ENCODE measurements around the gene PDLIM7.

PDLIM7 gene

GRCh38 chr5:177495243-177496060 lies 2.0 kb downstream of the PDLIM7 start:
- no peaks in the 10 kb centered on the region for H3K9me3 ChIP-seq (ENCODE audit: control insufficient read depth, low read length)
- H3K36me3 ChIP-seq (ENCODE audit: control insufficient read depth in 1 of 2, insufficient read depth in 2 of 2, low read depth in 1 of 2, low read length in 2 of 2) = peaks cover 40 to 48% of the 10 kb centered on the region in 2 experiments
- H4K91ac ChIP-seq (ENCODE audit: low read length) = peak overlapping the region; percentile 99
- H3K4ac ChIP-seq (ENCODE audit: low read depth in 1 of 2, low read length in 2 of 2) = peak overlapping the region; percentile 94 to 98
- 33% methylated on average over 14 of the region's 14 CpGs for WGBS
- peak overlapping the region; percentile 93 to 96 for H2BK12ac ChIP-seq (ENCODE audit: low read length in 2 of 2)
- H3K9ac ChIP-seq (ENCODE audit: low read length) = peak overlapping the region; percentile 94
- peak overlapping the region; percentile 99 for H2BK5ac ChIP-seq (ENCODE audit: low read depth, low read length, poor library complexity, severe bottlenecking)
- H2BK15ac ChIP-seq (ENCODE audit: low read depth, poor library complexity, severe bottlenecking) = peak overlapping the region; percentile 73
- H3K23ac ChIP-seq (ENCODE audit: low read length in 2 of 2) = no peak overlapping the region
- H3K18ac ChIP-seq (ENCODE audit: low read depth in 1 of 2, low read length in 2 of 2) = peak overlapping the region; percentile 81 to 100
- peak overlapping the region in 1 of 2 experiments; percentile 82 for H3K14ac ChIP-seq (ENCODE audit: low read length in 2 of 2)
- peak overlapping the region; percentile 67 for H4K8ac ChIP-seq (ENCODE audit: low read length)
- H3K4me2 ChIP-seq (ENCODE audit: low read length, poor library complexity, severe bottlenecking) = peak overlapping the region; percentile 76
- H3K79me1 ChIP-seq (replicated peaks; ENCODE audit: low read length, poor library complexity, severe bottlenecking) = peaks cover 7% of the 10 kb centered on the region
- peak; percentile 94 for DNase-seq
- peaks cover 51% of the 10 kb centered on the region for H3K4me1 ChIP-seq (ENCODE audit: control insufficient read depth, insufficient read depth, low read depth, low read length)
- peak overlapping the region; percentile 82 for H2AK5ac ChIP-seq (ENCODE audit: low read length, severe bottlenecking)
- H2BK120ac ChIP-seq (ENCODE audit: low read depth, low read length) = peak overlapping the region; percentile 90
- peak overlapping the region; percentile 99 for H3K27ac ChIP-seq (ENCODE audit: low read length, poor library complexity, severe bottlenecking)
- no peak overlapping the region for H2AFZ ChIP-seq (ENCODE audit: low read depth, low read length)
- H3K4me3 ChIP-seq (ENCODE audit: insufficient read depth in 1 of 2, low read depth in 1 of 2, low read length in 2 of 2) = peak overlapping the region; percentile 69 to 80
- no peaks in the 10 kb centered on the region for H3K27me3 ChIP-seq (ENCODE audit: control insufficient read depth in 1 of 2, insufficient read depth in 1 of 2, low read length in 2 of 2)

DNA sequence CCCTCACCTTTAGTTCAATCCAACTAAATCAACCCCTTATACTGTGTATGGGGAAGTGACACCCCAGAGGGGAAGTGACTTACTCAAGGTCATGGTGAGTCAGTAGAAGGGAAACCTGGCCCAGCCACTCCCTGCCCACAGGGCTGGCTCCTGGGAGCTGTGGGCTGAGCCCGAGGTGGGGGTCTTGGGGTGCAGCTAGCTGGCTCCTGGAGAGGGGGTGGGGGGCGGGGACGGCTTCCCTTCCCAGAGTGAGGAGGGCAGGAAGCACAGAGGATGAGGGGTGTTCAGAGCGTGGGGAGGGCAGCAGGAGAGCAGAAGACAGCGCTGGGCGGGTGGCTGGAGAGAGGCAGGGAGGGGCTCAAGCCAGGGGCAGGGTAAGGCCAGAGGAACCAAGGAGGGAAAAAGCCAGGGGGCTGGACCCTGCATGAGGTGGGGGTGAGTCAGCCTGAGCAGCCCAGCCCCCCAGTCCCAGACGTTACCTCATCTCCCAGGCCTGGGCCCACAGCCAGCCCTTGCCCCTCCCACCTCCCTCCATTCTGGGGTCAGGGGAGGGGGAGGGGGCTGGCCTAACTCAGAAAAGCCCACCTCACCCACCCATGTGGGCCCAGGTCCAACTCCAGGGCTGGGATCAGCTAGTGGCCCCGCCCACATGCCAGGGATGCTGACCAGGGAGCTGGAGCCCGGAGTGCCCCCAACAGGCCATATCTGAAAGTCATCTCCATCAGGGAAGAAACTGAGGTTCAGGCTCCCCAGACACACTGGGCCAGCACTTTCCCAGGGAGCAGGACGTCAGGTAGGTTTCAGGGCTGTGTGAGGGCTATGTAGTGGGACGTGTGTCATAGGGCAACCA lies 2.8 kb downstream of the PDLIM7 start:
- no peak overlapping the region for H3K23ac ChIP-seq (ENCODE audit: low read length in 2 of 2)
- H2BK12ac ChIP-seq (ENCODE audit: low read length in 2 of 2) = peak overlapping the region; percentile 69 to 87
- peaks cover 49 to 57% of the 10 kb centered on the region in 2 experiments for H3K36me3 ChIP-seq (ENCODE audit: control insufficient read depth in 1 of 2, insufficient read depth in 2 of 2, low read depth in 1 of 2, low read length in 2 of 2)
- H2BK15ac ChIP-seq (ENCODE audit: low read depth, poor library complexity, severe bottlenecking) = peak overlapping the region; percentile 73
- H3K27ac ChIP-seq (ENCODE audit: low read length, poor library complexity, severe bottlenecking) = peak overlapping the region; percentile 99
- peak overlapping the region; percentile 90 for H2AK5ac ChIP-seq (ENCODE audit: low read length, severe bottlenecking)
- H3K9me3 ChIP-seq (ENCODE audit: control insufficient read depth, low read length) = no peaks in the 10 kb centered on the region
- peak overlapping the region; percentile 99 for H2BK5ac ChIP-seq (ENCODE audit: low read depth, low read length, poor library complexity, severe bottlenecking)
- peaks cover 60% of the 10 kb centered on the region for H3K4me1 ChIP-seq (ENCODE audit: control insufficient read depth, insufficient read depth, low read depth, low read length)
- peak overlapping the region; percentile 94 for H3K9ac ChIP-seq (ENCODE audit: low read length)
- H3K79me1 ChIP-seq (replicated peaks; ENCODE audit: low read length, poor library complexity, severe bottlenecking) = peaks cover 7% of the 10 kb centered on the region
- H4K91ac ChIP-seq (ENCODE audit: low read length) = peak overlapping the region; percentile 87
- H3K18ac ChIP-seq (ENCODE audit: low read depth in 1 of 2, low read length in 2 of 2) = peak overlapping the region; percentile 82 to 83
- H3K4ac ChIP-seq (ENCODE audit: low read depth in 1 of 2, low read length in 2 of 2) = peak overlapping the region; percentile 49 to 81
- H3K4me2 ChIP-seq (ENCODE audit: low read length, poor library complexity, severe bottlenecking) = peak overlapping the region; percentile 62
- WGBS = 5% methylated on average over 6 of the region's 11 CpGs
- DNase-seq = peak; percentile 94
- H2BK120ac ChIP-seq (ENCODE audit: low read depth, low read length) = peak overlapping the region; percentile 90
- no peaks in the 10 kb centered on the region for H3K27me3 ChIP-seq (ENCODE audit: control insufficient read depth in 1 of 2, insufficient read depth in 1 of 2, low read length in 2 of 2)
- no peak overlapping the region for H2AFZ ChIP-seq (ENCODE audit: low read depth, low read length)
- peak overlapping the region in 1 of 2 experiments; percentile 82 for H3K14ac ChIP-seq (ENCODE audit: low read length in 2 of 2)
- peak overlapping the region; percentile 67 for H4K8ac ChIP-seq (ENCODE audit: low read length)
- peak overlapping the region; percentile 15 to 80 for H3K4me3 ChIP-seq (ENCODE audit: insufficient read depth in 1 of 2, low read depth in 1 of 2, low read length in 2 of 2)

- H3K27ac ChIP-seq (ENCODE audit: low read length, poor library complexity, severe bottlenecking) = peak overlapping the region; percentile 99
- H4K8ac ChIP-seq (ENCODE audit: low read length) = peak overlapping the region; percentile 5
- peak overlapping the region; percentile 94 for H3K9ac ChIP-seq (ENCODE audit: low read length)
- peak overlapping the region in 1 of 2 experiments; percentile 63 for H3K4me3 ChIP-seq (ENCODE audit: insufficient read depth in 1 of 2, low read depth in 1 of 2, low read length in 2 of 2)
- H2BK15ac ChIP-seq (ENCODE audit: low read depth, poor library complexity, severe bottlenecking) = no peak overlapping the region
- WGBS = 77% methylated on average over 5 of the region's 5 CpGs
- H3K36me3 ChIP-seq (ENCODE audit: control insufficient read depth in 1 of 2, insufficient read depth in 2 of 2, low read depth in 1 of 2, low read length in 2 of 2) = peaks cover 56 to 64% of the 10 kb centered on the region in 2 experiments
- H3K9me3 ChIP-seq (ENCODE audit: control insufficient read depth, low read length) = no peaks in the 10 kb centered on the region
- H3K79me1 ChIP-seq (replicated peaks; ENCODE audit: low read length, poor library complexity, severe bottlenecking) = peaks cover 8% of the 10 kb centered on the region
- peak overlapping the region; percentile 90 for H2AK5ac ChIP-seq (ENCODE audit: low read length, severe bottlenecking)
- peak overlapping the region; percentile 49 for H2BK5ac ChIP-seq (ENCODE audit: low read depth, low read length, poor library complexity, severe bottlenecking)
- H3K18ac ChIP-seq (ENCODE audit: low read depth in 1 of 2, low read length in 2 of 2) = peak overlapping the region; percentile 82 to 83
- peak overlapping the region; percentile 69 for H2BK120ac ChIP-seq (ENCODE audit: low read depth, low read length)
- peak overlapping the region; percentile 46 for H3K4me2 ChIP-seq (ENCODE audit: low read length, poor library complexity, severe bottlenecking)
- peaks cover 67% of the 10 kb centered on the region for H3K4me1 ChIP-seq (ENCODE audit: control insufficient read depth, insufficient read depth, low read depth, low read length)
- no peak overlapping the region for H4K91ac ChIP-seq (ENCODE audit: low read length)
- no peak overlapping the region for H2AFZ ChIP-seq (ENCODE audit: low read depth, low read length)
- no peak overlapping the region for H3K23ac ChIP-seq (ENCODE audit: low read length in 2 of 2)
- peak overlapping the region in 1 of 2 experiments; percentile 69 for H3K14ac ChIP-seq (ENCODE audit: low read length in 2 of 2)
- no peak for DNase-seq
- no peaks in the 10 kb centered on the region for H3K27me3 ChIP-seq (ENCODE audit: control insufficient read depth in 1 of 2, insufficient read depth in 1 of 2, low read length in 2 of 2)
- H3K4ac ChIP-seq (ENCODE audit: low read depth in 1 of 2, low read length in 2 of 2) = peak overlapping the region; percentile 20 to 81
- H2BK12ac ChIP-seq (ENCODE audit: low read length in 2 of 2) = peak overlapping the region in 1 of 2 experiments; percentile 45
Measured at GRCh38 chr5:177493795-177494345, 3.5 kb downstream of the PDLIM7 start.

All from mesenchymal stem cell (in vitro differentiated cells and primary cell).